GM19351 (cell line): ENCODE measurements around the gene SNX13.
"Not testable (repeated sequence)": the region's sequence is repeated elsewhere in the genome, so short reads cannot be mapped to it uniquely, and the experiment has no call there.

Experiments
- ATAC-seq: cut with Tn5 transposase; IDR thresholded peaks from one replicate; pipeline ENCODE4 v1.9.1; 2021; ENCODE audit warnings: mild to moderate bottlenecking, moderate library complexity; ENCODE audit not compliant: unreplicated experiment

Gene SNX13

GRCh38 chr7:17855202-17855601, 85.1 kb downstream of the SNX13 start:
- no peak for ATAC-seq

DNA sequence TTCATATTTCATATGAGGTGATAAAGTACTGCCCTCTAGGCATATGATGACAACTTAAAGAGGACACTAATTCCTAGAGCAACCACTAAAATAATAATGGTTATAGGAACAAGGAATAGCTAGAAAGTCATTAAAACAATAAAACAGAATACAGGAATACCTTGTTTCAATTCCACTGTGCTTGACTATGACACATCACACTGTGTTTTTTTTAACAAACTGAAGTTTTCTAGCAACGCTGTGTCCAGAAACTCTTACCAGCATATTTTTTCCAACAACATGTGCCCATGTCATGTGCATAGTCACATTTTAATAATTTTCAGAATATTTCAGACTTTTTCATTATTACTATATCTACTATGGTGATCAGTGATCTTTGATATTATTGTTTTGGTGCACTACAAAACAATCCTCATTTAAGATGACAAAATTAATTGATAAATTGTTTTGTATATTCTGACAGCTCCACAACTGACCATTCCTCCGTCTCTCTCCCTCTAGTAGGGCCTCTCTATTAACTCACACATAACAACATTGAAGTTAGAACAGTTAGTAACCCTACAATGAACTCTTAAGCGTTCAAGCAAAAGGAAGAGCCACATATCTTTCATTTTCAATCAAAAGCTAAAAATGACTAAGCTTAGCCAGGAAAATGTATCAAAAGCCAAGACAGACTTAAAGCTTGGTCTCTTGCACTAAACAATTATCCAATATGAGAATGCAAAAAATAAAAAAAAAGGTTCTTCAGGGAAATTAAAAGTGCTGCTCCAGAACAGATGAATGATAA, 85.8 kb downstream of the SNX13 start:
- ATAC-seq = peak; percentile 59

- ATAC-seq = no peak
Measured at GRCh38 chr7:17852361-17852760, 87.9 kb downstream of the SNX13 start.

- ATAC-seq = no peak
Measured at GRCh38 chr7:17849504-17849903, 90.8 kb downstream of the SNX13 start.

DNA sequence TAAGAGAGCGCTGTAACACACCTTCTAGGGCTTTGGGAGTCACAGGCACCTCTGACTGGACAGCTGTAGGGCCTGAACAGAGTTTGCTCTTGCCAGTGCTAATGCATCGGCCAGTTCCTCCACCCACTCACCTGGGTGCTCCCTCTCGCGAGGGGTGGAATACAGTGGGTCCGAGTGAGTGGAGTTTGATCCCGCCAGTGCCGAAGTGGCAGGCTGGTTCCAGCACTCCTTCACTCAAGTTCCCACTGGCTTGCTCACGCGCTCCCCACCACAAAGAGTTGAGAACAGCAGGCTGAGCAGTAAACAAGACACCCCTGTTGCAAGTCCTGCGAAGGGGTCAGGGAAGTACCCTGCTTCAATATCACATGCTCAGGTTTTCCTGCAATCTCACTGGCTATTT, 91.8 kb downstream of the SNX13 start:
- ATAC-seq = no peak

DNA sequence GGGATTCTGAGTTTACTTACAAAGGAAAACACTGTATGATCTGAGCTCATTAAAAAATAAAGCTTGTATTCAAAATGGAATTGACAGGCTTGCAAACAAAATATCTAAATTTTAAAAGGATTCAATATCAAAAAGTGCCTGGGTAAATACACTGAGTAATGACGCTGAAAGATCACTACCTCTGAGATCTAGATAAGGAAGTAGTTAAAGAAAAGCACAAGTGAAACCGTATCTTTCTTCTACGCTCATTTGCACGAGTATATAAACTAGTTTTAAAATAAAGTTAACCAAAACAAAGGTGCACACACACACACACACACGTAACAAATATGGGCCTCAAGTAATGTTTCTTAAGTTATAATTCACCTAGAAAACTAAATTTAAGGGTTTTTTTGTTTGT, 93.4 kb downstream of the SNX13 start:
- no peak for ATAC-seq

DNA sequence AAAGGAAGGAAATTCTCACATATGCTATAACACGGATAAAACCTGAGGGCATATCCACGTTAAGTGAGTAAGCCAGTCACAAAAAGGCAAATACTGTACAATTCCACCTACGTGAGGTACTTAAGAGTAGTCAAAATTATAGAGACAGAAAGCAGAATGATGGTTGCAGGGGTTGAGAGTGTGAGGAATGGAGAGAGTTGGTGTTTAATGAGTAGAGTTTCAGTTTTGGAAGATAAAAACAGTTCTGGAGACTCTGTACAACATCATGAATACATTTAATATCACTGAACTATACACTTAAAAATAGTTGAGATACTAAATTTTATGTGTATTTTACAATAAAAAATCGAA, 95.1 kb downstream of the SNX13 start:
- ATAC-seq = no peak

DNA sequence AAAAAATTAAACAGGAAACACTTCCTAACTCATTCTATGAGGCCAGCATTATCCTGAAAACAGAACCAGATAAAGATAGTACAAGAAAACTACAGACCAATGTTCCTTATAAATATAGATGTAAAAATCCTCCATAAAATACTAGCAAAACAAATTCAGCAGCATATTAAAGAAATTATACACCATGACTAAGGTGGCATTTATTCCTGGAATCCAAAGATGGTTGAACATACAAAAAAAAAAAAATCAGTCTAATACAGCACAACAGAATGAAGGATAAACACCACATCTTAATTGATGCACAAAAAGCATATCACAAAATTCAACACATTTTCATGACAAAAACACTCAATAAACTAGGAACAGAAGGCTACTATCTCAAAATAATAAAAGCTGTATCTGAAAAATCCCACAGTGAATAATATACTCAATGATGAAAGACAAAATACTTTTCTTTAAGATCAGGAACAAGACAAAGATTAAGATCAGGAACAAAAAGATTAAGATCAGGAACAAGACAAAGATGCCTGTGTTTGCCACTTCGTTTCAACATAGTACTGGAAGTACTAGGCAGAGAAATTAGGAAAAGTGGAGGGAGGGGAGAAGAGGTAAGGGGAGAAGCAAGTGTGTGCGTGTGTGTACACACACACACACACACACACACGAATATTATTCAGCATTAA, 95.6 kb downstream of the SNX13 start:
- ATAC-seq = no peak

DNA sequence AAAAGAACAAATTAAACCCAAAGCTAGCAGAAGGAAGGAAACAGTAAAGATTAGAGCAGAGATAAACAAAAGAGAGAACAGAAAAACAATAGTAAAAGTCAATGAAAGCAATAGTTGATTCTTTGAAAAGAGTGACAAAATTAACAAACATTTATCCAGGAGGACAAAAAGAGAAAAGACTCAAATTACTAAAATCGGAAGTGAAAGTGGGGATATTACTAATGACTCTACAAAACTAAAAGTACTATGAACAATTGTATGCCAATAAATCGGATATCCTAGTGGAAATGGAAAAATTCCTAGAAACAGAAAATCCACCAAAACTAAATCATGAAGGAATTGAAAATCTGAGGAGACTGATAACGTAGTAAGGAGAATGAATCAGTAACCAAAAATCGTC, 96.3 kb downstream of the SNX13 start:
- ATAC-seq = no peak

DNA sequence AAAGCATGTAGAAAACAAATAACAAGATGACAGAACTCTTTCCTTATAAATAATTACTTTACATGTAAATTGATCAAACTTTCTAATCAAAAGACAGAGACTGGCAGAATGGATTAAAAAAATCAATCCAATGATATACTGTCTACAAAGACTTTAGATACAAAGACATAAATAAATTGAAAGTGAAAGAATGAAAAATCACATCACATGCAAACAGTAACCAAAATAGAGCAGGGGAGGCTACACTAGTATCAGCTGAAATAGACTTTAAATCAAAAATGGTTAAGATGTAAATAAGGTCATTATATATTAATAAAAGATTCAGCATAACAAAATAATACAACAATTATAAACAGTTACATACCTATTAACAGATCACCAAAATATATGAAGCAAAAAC, 97.3 kb downstream of the SNX13 start:
- ATAC-seq = peak; percentile 49

DNA sequence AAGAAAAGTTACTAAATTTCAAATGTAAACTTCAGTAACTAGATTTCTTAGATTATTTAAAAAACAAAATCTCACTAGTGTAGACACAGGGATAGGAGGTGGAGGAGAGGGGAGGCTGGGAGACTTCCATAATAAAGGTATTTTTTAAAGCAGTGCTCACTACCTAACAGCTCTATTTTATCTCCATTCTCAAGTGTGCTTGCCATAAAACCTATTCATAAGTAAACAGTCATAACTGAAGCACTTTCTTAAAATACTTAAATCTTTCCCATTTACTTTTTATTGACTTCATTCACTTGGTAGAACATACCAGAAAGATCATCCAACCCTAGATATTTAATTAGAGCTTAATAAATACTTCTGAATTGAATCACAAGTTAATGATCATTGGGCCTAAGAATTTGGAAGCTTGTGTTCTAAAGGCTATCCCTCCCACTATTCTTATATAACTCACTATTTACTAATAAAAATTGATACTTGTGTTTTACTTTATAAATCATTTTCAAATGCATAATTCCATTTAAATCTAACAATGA, 107.4 kb downstream of the SNX13 start:
- ATAC-seq = no peak

DNA sequence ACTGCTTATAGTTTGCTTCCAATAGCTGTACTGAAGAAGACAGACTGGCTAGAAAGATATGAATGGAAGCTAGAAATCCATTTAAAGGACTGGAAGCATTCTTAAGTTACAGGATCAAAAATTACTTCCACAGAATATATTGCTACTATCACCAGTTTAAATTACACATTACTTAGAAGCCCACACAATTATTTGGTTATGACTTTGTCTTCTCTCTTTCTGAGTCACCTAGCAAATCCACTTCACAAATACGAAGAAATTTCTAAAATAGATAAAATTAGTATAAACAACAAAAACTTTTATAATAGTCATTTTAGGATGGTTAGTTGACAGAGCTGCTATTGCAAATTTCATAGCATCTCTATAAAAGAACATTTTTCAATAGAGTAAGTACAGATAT, 108.1 kb downstream of the SNX13 start:
- no peak for ATAC-seq

- no peak for ATAC-seq
Measured at GRCh38 chr7:17830206-17830605, 110.1 kb downstream of the SNX13 start.

GRCh38 chr7:17829001-17829400, 111.3 kb downstream of the SNX13 start:
- no peak for ATAC-seq

- no peak for ATAC-seq
Measured at GRCh38 chr7:17822547-17823173, 117.6 kb downstream of the SNX13 start.

DNA sequence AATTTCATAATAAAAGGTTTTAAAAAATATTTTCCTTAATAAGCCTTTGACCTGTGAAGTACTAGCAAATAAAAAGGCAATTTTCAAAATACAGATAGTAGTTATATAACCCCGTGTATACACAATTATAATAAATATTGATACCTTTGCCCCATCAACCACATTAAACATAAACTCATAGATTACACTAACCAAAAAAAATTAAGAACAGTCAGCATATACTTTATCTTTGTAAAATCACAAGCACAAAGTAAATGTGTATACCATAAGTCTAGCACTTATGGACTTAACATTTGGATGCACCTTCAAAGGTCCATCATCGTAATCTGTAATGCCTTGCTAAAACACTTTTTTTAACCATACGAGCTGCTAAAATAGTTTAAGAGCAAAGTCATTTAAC, 123.4 kb downstream of the SNX13 start:
- ATAC-seq = no peak

- ATAC-seq = no peak
Measured at GRCh38 chr7:17815318-17815717, 125.0 kb downstream of the SNX13 start.

DNA sequence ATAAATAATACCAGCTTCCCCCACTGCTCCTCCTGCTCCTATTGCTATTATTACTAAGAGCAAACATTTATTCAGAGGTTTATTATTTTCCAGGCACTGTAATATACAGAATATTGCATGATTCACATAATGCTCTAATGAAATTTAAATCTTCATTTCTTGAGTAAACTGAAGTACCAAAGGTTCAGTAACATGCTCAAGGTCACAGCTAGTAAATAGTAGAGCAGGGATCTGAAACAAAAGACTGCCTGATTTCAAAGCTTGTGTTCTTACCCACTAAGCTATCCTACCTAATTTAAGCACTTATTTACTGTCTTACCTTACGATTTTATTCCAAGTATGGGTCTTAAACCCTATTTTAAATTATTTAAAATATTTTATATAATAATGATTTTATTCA, 126.2 kb downstream of the SNX13 start:
- no peak for ATAC-seq

DNA sequence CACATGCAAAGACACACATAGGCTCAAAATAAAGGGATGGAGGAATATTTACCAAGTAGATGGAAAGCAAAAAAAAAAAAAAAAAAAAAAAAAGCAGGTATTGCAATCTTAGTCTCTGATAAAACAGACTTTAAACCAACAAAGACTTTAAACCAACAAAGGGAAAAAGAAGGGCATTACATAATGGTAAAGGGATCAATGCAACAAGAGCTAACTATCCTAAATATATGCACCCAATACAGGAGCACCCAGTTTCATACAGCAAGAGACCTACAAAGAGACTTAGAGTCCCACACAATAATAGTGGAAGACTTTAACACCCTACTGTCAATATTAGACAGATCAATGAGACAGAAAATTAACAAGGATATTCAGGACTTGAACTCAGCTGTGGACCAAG, 131.1 kb downstream of the SNX13 start:
- ATAC-seq = not testable (repeated sequence)

- ATAC-seq = no peak
Measured at GRCh38 chr7:17807242-17807641, 133.1 kb downstream of the SNX13 start.

GRCh38 chr7:17806631-17807030, 133.7 kb downstream of the SNX13 start:
- no peak for ATAC-seq

DNA sequence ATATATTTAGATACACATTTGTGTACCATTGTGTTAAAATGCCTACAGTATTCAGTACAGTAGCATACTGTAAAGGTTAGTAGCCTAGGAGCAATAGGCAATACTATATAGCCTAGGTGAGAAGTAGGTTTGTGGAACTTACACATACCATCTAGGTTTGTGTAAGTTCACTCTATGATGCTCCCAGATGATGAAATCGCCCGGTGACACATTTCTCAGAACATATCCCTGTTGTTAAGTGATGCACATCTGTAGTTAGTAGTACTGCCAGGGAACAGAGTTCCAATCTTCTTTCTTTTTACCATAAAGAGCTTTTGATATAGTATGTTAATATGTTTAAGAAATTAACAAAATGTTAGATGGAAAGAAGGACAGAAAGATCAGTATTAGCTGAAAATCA, 138.2 kb downstream of the SNX13 start:
- ATAC-seq = no peak
